Breast epithelium (tissue), 4 donors: Measurements from ENCODE around the gene ALKBH2. TPM values are rescaled to one million over a fixed set of nuclear protein-coding genes. Genes with fewer than 3 reads are reported as not detected.

Source experiments
- DNase-seq, 2 donors: peaks; one replicate each; pipeline ENCODE4 v3.0.0-alpha.2; 2019; ENCODE audit warnings: low spot score in 2 of 2
- H3K27ac ChIP-seq, 2 donors: fragments of 200-600 bp; sonication (generic) in 1 of 2; one replicate each; pipeline ENCODE4 v1.5.1; 2016 to 2019; ENCODE audit warnings: mild to moderate bottlenecking in 1 of 2
- H3K27me3 ChIP-seq, 2 donors: fragments of 200-600 bp; sonication (generic) in 1 of 2; one replicate each; pipeline versions ENCODE4 v1.5.1 to v1.6.0; 2017 to 2019; ENCODE audit warnings: control low read depth in 1 of 2, mild to moderate bottlenecking in 1 of 2
- H3K36me3 ChIP-seq: fragments of 200-600 bp; one replicate; pipeline ENCODE4 v1.5.1; 2019
- H3K4me1 ChIP-seq, 2 donors: fragments of 200-600 bp; sonication (generic); one replicate each; pipeline ENCODE4 v1.5.1; 2016 to 2019; ENCODE audit warnings: control low read depth in 1 of 2
- H3K4me3 ChIP-seq, 3 donors: fragments of 200-600 bp; sonication (generic); 1 replicate in 2 of 3; 2 replicates in 1 of 3; pipeline ENCODE4 v1.5.1; 2016 to 2019; ENCODE audit warnings: mild to moderate bottlenecking in 3 of 3, moderate library complexity in 2 of 3
- H3K9me3 ChIP-seq, 2 donors: fragments of 200-600 bp; sonication (generic) in 1 of 2; one replicate each; pipeline ENCODE4 v1.5.1; 2016 to 2019; ENCODE audit warnings: control low read depth in 1 of 2
- CTCF ChIP-seq, 3 donors: fragments of 450-650 bp; IDR thresholded peaks; one replicate each; pipeline ENCODE4 v1.5.1; 2016 to 2017; ENCODE audit warnings: antibody characterized with exemption in 3 of 3, mild to moderate bottlenecking in 3 of 3, moderate library complexity in 3 of 3
- POLR2A ChIP-seq: fragments of 450-650 bp; IDR thresholded peaks from one replicate; pipeline ENCODE4 v1.6.1; 2016; ENCODE audit warnings: antibody characterized with exemption, mild to moderate bottlenecking, moderate library complexity
- POLR2AphosphoS5 ChIP-seq, 3 donors: sonication (generic); formaldehyde crosslinking; IDR thresholded peaks; one replicate each; pipeline ENCODE4 v1.6.1; 2017; ENCODE audit warnings: antibody characterized with exemption in 3 of 3
- intact Hi-C: fragments of 100-400 bp; cut with DNase I; formaldehyde crosslinking; loops from one replicate; pipeline ENCODE4 v1.15.1; 2023; ENCODE audit warnings: low total_unique reads
- total RNA-seq, 3 donors: library from RNA; depleted of rRNA; stranded (reverse); fragments of >200 nt; gene quantifications; one replicate each; pipeline ENCODE4 v1.1.0, GENCODE V29; 2016

Gene ALKBH2
- total RNA-seq, 3 donors from 2014 or later = 18.9 to 27.2 (median 18.9) TPM

DNA sequence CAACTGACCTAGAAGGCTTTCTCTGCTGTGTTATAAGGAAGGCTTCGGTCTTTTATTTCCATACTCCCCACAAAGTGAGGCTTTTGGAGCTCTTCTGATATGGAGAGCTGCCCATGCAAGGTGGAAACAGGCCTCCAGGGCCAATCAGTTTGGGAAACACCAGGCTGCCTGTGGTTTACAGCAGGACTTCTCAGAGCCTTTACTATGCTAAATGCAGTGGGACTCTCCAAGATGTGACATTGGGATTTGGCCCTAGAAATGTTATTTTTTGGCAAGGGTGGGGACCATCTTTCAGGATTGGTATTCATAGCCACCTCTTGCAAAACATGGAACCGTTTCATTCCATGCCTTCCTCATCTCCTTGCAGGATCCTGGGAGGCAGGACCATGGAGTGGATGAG is 26.8 kb upstream of the ALKBH2 start:
- Histone ChIP-seq H3K4me1 (no peaks in the 10 kb centered on the region), H3K27ac (no peak overlapping the region), H3K27me3 (no peaks in the 10 kb centered on the region), H3K36me3 (no peaks in the 10 kb centered on the region), H3K4me3 (no peak overlapping the region), H3K9me3 (no peaks in the 10 kb centered on the region)
- no peak for TF ChIP-seq CTCF (IDR thresholded peaks at IDR 0.05)
- TF ChIP-seq POLR2AphosphoS5 (IDR thresholded peaks at IDR 0.05) = no peak
- no peak for TF ChIP-seq POLR2A
- intact Hi-C loops = no loop called here
- DNase-seq = no peak

GRCh38 chr12:109116611-109116949 is 23.3 kb upstream of the ALKBH2 start:
- H3K27me3 ChIP-seq = no peaks in the 10 kb centered on the region
- H3K4me1 ChIP-seq = peaks cover 0 to 11% of the 10 kb centered on the region in 2 donors
- no peaks in the 10 kb centered on the region for H3K9me3 ChIP-seq
- TF ChIP-seq POLR2AphosphoS5 (IDR thresholded peaks at IDR 0.05) (no peak), POLR2A (no peak), CTCF (IDR thresholded peaks at IDR 0.05) (no peak)
- no peaks in the 10 kb centered on the region for H3K36me3 ChIP-seq
- H3K4me3 ChIP-seq = no peak overlapping the region
- DNase-seq = no peak
- H3K27ac ChIP-seq = peak overlapping the region; percentile 73 to 77
- intact Hi-C loops = no loop called here

DNA sequence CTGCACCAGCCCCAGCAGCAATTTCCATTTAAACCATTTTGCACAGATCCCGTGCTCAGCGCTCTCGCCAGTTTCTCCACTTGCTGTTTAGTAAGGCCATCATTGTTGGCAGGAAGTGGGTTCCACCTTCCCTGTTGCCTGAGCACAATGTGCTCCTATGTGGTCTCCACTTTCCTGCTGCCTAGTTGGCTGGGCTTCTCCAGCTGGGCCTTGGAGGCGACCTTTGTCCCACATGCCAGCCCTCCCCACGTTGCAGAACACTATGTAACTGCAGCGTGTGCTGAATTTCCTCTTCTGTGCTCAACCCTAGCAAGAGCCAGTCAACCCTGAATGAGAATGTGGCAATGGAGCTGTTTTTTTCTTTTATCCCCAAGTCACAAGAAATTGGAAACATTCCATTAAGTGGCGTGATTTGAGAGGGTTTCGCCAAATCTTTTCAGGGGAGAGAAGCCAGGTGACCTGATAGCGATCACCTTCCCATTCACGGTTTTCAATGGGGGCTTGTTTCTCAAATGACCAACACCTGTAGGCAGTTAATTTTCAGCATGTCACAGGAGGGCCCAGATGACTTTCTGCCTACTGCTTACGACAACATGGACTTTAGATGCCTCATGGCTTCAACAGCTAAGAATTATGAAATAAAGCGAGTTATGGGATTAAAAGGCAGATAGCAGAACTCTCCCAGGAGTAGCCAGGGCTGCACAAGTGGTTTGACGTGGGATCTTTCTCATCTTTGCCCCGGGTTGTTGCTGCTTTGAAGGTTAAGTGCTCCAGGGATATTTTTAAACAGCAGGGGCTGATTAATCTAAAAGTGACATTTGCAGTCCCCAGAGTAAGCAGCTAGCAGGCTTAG is 22.7 kb upstream of the ALKBH2 start, which contains the start of gene ACACB:
TSS of gene ACACB (plus strand) at position 830 of the 853 bp plus-strand sequence. CDS start 22,819 bp downstream, outside the sequence.
- no peaks in the 10 kb centered on the region for H3K9me3 ChIP-seq
- peak in 1 of 2 donors; percentile 65 for DNase-seq
- intact Hi-C loops = no loop called here
- H3K27me3 ChIP-seq = no peaks in the 10 kb centered on the region
- H3K4me3 ChIP-seq = peak within 1 kb of the TSS in 1 of 3 donors; percentile 26
- H3K4me1 ChIP-seq = peaks cover 0 to 11% of the 10 kb centered on the region in 2 donors
- peak within 1 kb of the TSS; percentile 73 to 77 for H3K27ac ChIP-seq
- TF ChIP-seq POLR2AphosphoS5 (IDR thresholded peaks at IDR 0.05) (peak; percentile 43 to 72 (median 71)), POLR2A (no peak)
- H3K36me3 ChIP-seq = no peaks in the 10 kb centered on the region

- Histone ChIP-seq H3K27ac (peak overlapping the region; percentile 73 to 77), H3K4me3 (peak overlapping the region in 1 of 3 donors; percentile 26), H3K4me1 (peaks cover 0 to 11% of the 10 kb centered on the region in 2 donors), H3K36me3 (no peaks in the 10 kb centered on the region), H3K9me3 (no peaks in the 10 kb centered on the region), H3K27me3 (no peaks in the 10 kb centered on the region)
- intact Hi-C loops = no loop called here
- no peak for DNase-seq
- TF ChIP-seq POLR2A (no peak), POLR2AphosphoS5 (IDR thresholded peaks at IDR 0.05) (no peak), CTCF (IDR thresholded peaks at IDR 0.05) (no peak)
These were observed 22.1 kb upstream of the ALKBH2 start for GRCh38 chr12:109115404-109115757.

DNA sequence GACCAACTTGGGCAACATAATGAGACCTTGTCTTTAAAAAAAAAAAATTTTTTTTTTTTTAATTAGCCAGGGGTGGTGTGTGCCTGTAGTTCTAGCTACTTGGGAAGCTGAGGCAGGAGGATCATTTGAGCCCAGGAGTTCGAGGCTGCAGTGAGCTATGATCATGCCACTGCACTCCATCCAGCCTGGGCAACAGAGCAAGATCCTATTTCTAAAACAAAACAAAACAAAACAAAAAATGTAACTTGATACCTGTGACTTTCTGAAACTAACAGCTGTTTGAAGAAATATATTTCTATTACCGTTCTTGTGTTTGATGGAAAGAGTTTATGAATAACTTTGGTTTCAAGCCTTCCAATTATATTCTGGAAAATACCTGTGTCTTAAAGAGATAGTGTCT is 21.4 kb upstream of the ALKBH2 start:
- no peak for DNase-seq
- H3K9me3 ChIP-seq = no peaks in the 10 kb centered on the region
- TF ChIP-seq POLR2A = no peak
- no peak for TF ChIP-seq POLR2AphosphoS5 (IDR thresholded peaks at IDR 0.05)
- no peak for TF ChIP-seq CTCF (IDR thresholded peaks at IDR 0.05)
- no peaks in the 10 kb centered on the region for H3K36me3 ChIP-seq
- peak overlapping the region; percentile 73 to 77 for H3K27ac ChIP-seq
- peaks cover 0 to 11% of the 10 kb centered on the region in 2 donors for H3K4me1 ChIP-seq
- H3K27me3 ChIP-seq = no peaks in the 10 kb centered on the region
- intact Hi-C loops = no loop called here
- H3K4me3 ChIP-seq = no peak overlapping the region
